Thyroid gland (tissue), 4 donors: ENCODE measurements around the gene MZF1. TPM values are rescaled to one million over a fixed set of nuclear protein-coding genes. Genes with fewer than 3 reads are reported as not detected.

ENCODE experiments used
- DNase-seq, 2 donors: peaks; one replicate each; pipeline ENCODE4 v3.0.0-alpha.2; 2019
- H3K27ac ChIP-seq, 3 donors: fragments of 200-600 bp; sonication (generic); 1 replicate in 2 of 3; 2 replicates in 1 of 3; pipeline ENCODE4 v1.5.1; 2016 to 2019; ENCODE audit warnings: mild to moderate bottlenecking in 1 of 3, moderate library complexity in 1 of 3
- H3K27me3 ChIP-seq: fragments of 200-600 bp; sonication (generic); one replicate; pipeline ENCODE4 v1.5.1; 2019
- H3K36me3 ChIP-seq, 2 donors: fragments of 200-600 bp; sonication (generic); one replicate each; pipeline ENCODE4 v1.5.1; 2016 to 2019
- H3K4me1 ChIP-seq, 2 donors: fragments of 200-600 bp; sonication (generic); one replicate each; pipeline ENCODE4 v1.5.1; 2017 to 2019
- H3K4me3 ChIP-seq, 3 donors: fragments of 200-600 bp; sonication (generic); replicated peaks in 1 of 3; 1 replicate in 2 of 3; 2 replicates in 1 of 3; pipeline ENCODE4 v1.5.1; 2016; ENCODE audit warnings: mild to moderate bottlenecking in 1 of 3
- H3K9me3 ChIP-seq: fragments of 200-600 bp; sonication (generic); one replicate; pipeline ENCODE4 v1.5.1; 2017
- POLR2A ChIP-seq, 2 donors: fragments of 450-650 bp; IDR thresholded peaks; one replicate each; pipeline ENCODE4 v1.6.1; 2017; ENCODE audit warnings: antibody characterized with exemption in 2 of 2, mild to moderate bottlenecking in 2 of 2, moderate library complexity in 1 of 2
- WGBS, 2 donors: methylation state at CpG; one replicate each; pipeline ENCODE4 v1.1.5; 2017; 5-methylcytosine and 5-hydroxymethylcytosine counted together
- intact Hi-C: fragments of 100-400 bp; cut with DNase I; formaldehyde crosslinking; loops from one replicate; pipeline ENCODE4 v1.15.1; 2023
- total RNA-seq, 4 donors: library from RNA; depleted of rRNA; stranded (reverse); fragments of >200 nt; gene quantifications; one replicate each; pipeline ENCODE4 v1.2.3, GENCODE V29; 2016
- TF ChIP-seq, protein P1 (sequence below), 6 experiments: fragments of 200-600 bp in 3 of 6; fragments of 450-650 bp in 3 of 6; sonication (generic) in 3 of 6; IDR thresholded peaks; one replicate each; pipeline ENCODE4 v1.5.1; 2016 to 2019; ENCODE audit warnings: antibody characterized with exemption in 6 of 6, mild to moderate bottlenecking in 2 of 6, inconsistent platforms in 1 of 6, moderate library complexity in 1 of 6

MZF1 gene
- total RNA-seq, 4 donors from 2014 or later: 55.0 to 82.7 (median 70.5) TPM

DNA sequence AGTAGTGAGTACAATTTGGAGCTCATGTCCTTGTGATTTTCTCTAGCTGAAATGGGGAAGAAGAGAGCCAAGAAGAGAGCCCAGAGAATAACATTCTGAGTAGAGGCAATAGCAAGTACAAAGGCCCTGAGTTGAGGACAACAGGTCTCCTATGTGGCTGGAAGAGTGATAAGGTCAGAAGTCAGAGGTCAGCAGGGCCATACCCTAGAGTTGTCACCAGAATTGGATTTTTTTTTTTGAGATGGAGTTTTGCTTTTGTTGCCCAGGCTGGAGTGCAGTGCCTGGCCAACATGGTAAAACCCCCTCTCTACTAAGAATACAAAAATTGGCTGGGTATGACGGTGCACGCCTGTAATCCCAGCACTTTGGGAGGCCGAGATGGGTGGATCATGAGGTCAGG, 37.3 kb downstream of the MZF1 start:
- intact Hi-C loops: no loop called here
- no peak for TF ChIP-seq POLR2A (IDR thresholded peaks at IDR 0.05)
- TF ChIP-seq, protein P1, sequence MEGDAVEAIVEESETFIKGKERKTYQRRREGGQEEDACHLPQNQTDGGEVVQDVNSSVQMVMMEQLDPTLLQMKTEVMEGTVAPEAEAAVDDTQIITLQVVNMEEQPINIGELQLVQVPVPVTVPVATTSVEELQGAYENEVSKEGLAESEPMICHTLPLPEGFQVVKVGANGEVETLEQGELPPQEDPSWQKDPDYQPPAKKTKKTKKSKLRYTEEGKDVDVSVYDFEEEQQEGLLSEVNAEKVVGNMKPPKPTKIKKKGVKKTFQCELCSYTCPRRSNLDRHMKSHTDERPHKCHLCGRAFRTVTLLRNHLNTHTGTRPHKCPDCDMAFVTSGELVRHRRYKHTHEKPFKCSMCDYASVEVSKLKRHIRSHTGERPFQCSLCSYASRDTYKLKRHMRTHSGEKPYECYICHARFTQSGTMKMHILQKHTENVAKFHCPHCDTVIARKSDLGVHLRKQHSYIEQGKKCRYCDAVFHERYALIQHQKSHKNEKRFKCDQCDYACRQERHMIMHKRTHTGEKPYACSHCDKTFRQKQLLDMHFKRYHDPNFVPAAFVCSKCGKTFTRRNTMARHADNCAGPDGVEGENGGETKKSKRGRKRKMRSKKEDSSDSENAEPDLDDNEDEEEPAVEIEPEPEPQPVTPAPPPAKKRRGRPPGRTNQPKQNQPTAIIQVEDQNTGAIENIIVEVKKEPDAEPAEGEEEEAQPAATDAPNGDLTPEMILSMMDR (IDR thresholded peaks at IDR 0.05): no peak
- H3K27ac ChIP-seq: no peak overlapping the region
- DNase-seq: no peak
- H3K4me3 ChIP-seq: no peak overlapping the region
- 88 to 89% methylated on average over 3 of the region's 3 CpGs for WGBS, 2 donors
- no peaks in the 10 kb centered on the region for H3K36me3 ChIP-seq
- H3K4me1 ChIP-seq: peaks cover 10 to 11% of the 10 kb centered on the region in 2 donors
- no peaks in the 10 kb centered on the region for H3K9me3 ChIP-seq
- H3K27me3 ChIP-seq: no peaks in the 10 kb centered on the region

DNA sequence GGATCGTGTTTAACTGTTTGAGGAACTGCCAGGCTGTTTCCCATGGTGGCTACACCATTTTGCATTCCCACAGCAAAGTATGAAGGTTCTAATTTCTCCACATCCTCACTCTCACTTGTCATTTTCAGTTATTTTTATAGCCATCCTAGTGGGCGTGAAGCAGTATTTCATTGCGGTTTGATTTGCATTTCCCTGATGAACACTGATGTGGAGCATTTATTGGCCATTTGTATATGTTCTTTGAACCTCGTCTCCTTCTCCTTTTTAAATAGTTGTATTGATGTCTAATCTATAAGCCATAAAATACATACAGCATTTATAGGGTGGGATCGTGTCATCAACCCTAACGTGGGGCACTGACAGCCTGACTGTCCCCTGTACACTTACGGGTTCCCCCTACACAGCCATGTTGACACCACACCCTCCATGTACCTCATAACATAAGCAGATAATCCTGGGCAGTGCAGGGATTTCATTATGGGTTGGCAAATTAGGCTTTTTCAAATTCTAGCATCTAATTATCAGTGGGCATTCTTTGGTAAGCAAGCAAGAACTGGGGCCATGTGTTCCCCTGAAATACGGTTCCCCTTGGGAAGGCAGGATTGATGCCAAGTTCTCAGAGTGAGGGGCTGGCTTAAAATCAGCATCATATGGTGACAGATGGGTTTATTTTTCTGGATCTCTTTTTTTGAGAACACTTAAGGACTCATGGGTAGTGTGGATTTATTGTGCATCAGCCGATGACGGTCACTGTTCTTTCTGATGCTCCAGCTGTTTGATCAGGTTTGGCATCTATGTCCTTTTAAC, 41.9 kb downstream of the MZF1 start:
- H3K4me1 ChIP-seq: no peaks in the 10 kb centered on the region
- H3K36me3 ChIP-seq: no peaks in the 10 kb centered on the region
- no peak overlapping the region for H3K27ac ChIP-seq
- no peaks in the 10 kb centered on the region for H3K9me3 ChIP-seq
- intact Hi-C loops: no loop called here
- H3K27me3 ChIP-seq: no peaks in the 10 kb centered on the region
- H3K4me3 ChIP-seq: no peak overlapping the region
- no peak for DNase-seq
- TF ChIP-seq, protein P1 (IDR thresholded peaks at IDR 0.05): no peak
- TF ChIP-seq POLR2A (IDR thresholded peaks at IDR 0.05): no peak
- WGBS, 2 donors: 68 to 75% methylated on average over 10 of the region's 10 CpGs

DNA sequence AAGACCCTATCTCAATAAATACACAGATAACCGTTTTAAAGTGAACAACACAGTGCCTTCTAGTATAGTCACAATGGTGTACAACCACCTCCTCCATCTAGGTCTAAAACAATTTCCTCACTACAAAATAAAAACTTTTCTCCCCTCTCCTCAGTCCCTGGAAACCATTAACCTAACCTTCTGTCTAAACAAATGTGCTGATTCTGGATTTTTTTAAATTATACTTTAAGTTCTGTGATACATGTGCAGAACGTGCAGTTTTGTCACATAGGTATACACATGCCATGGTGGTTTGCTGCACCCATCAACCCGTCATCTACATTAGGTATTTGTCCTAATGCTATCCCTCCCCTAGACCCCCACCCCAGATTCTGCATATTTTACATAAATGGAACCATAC, 43.7 kb downstream of the MZF1 start:
- Histone ChIP-seq H3K27ac (no peak overlapping the region), H3K27me3 (no peaks in the 10 kb centered on the region), H3K36me3 (no peaks in the 10 kb centered on the region), H3K4me1 (no peaks in the 10 kb centered on the region), H3K9me3 (no peaks in the 10 kb centered on the region), H3K4me3 (no peak overlapping the region)
- TF ChIP-seq, protein P1 (IDR thresholded peaks at IDR 0.05): no peak
- no peak for TF ChIP-seq POLR2A (IDR thresholded peaks at IDR 0.05)
- DNase-seq: no peak
- intact Hi-C loops: no loop called here
- 78 to 83% methylated on average over 3 of the region's 3 CpGs for WGBS, 2 donors

DNA sequence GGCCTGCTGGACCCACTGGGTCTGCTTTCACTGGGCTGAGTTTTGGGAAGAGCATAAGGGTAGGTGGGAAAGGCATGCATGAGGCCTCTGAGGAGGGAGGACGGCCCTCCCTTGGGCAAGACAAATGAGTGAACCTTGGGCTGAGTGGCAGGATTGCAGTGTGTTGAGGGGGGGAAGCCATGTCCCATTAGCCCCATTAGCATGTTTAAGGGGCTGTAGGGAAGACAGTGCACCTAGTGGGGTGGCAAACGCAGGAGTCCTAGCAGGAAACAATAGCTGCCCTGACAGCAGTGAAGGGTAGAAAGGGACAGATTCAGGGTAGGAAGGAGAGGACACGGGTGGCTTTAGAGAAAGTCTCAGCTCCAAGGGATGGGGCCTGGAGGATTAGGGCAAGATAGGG, 50.4 kb downstream of the MZF1 start:
- intact Hi-C loops: no loop called here
- Histone ChIP-seq H3K4me3 (no peak overlapping the region), H3K9me3 (no peaks in the 10 kb centered on the region), H3K27me3 (no peaks in the 10 kb centered on the region), H3K36me3 (no peaks in the 10 kb centered on the region), H3K4me1 (peaks cover 17 to 18% of the 10 kb centered on the region in 2 donors), H3K27ac (no peak overlapping the region)
- DNase-seq: no peak
- 76 to 78% methylated on average over 3 of the region's 3 CpGs for WGBS, 2 donors
- TF ChIP-seq, protein P1 (IDR thresholded peaks at IDR 0.05): no peak
- TF ChIP-seq POLR2A (IDR thresholded peaks at IDR 0.05): no peak

DNA sequence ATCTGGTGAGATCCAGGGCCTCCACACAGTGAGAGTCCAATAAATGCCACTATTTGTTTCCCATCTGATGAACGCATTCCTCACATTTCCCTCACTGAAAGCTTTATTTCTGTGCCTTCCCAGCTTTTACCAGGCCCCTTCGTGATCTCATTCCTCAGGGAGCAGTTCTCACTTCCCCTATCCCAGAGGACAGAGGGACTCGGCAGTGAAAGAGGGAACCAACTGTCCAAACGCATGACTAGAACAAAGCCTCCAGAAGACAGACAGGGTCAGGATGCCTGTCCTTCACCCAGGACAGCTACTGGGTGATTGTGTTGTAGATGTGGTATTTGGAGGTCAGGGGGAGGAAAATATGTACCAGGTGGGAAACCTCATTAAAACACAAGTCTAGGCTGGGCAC, 51.5 kb downstream of the MZF1 start:
- TF ChIP-seq, protein P1 (IDR thresholded peaks at IDR 0.05): no peak
- TF ChIP-seq POLR2A (IDR thresholded peaks at IDR 0.05): no peak
- Histone ChIP-seq H3K27ac (no peak overlapping the region), H3K4me3 (no peak overlapping the region), H3K27me3 (no peaks in the 10 kb centered on the region), H3K4me1 (peaks cover 19 to 23% of the 10 kb centered on the region in 2 donors), H3K36me3 (peaks cover 5 to 7% of the 10 kb centered on the region in 2 donors), H3K9me3 (no peaks in the 10 kb centered on the region)
- intact Hi-C loops: no loop called here
- no peak for DNase-seq
- 74 to 80% methylated on average over 4 of the region's 4 CpGs for WGBS, 2 donors
